Liver (tissue), 9 donors: Measurements from ENCODE around the gene KLK14. TPM values are rescaled to one million over a fixed set of nuclear protein-coding genes. Genes with fewer than 3 reads are reported as not detected.

Experiments
- DNase-seq: peaks from one replicate; pipeline ENCODE4 v3.0.0-alpha.2; 2017; ENCODE audit warnings: low spot score
- H3K27ac ChIP-seq, 2 donors: one replicate each; pipeline ENCODE4 v1.7.0; 2013; ENCODE audit warnings: inconsistent platforms in 2 of 2, low read length in 2 of 2, control low read depth in 1 of 2, low read depth in 1 of 2, mild to moderate bottlenecking in 1 of 2
- H3K27me3 ChIP-seq, 4 donors: one replicate each; pipeline versions ENCODE4 v1.6.1 to v1.7.0; 2013; ENCODE audit warnings: low read length in 3 of 4, inconsistent platforms in 1 of 4, mild to moderate bottlenecking in 1 of 4, moderate library complexity in 1 of 4; ENCODE audit not compliant: control insufficient read depth in 4 of 4, insufficient read depth in 4 of 4
- H3K36me3 ChIP-seq, 4 donors: one replicate each; pipeline versions ENCODE4 v1.6.1 to v1.7.0; 2013; ENCODE audit warnings: low read length in 3 of 4, mild to moderate bottlenecking in 3 of 4, low read depth in 1 of 4, moderate library complexity in 1 of 4; ENCODE audit not compliant: control insufficient read depth in 4 of 4, insufficient read depth in 3 of 4
- H3K4me1 ChIP-seq, 4 donors: one replicate each; pipeline versions ENCODE4 v1.6.1 to v1.7.0; 2013; ENCODE audit warnings: low read length in 3 of 4, mild to moderate bottlenecking in 3 of 4, moderate library complexity in 1 of 4; ENCODE audit not compliant: control insufficient read depth in 4 of 4, insufficient read depth in 4 of 4
- H3K4me3 ChIP-seq, 3 donors: one replicate each; pipeline versions ENCODE4 v1.6.1 to v1.7.0; 2013; ENCODE audit warnings: low read length in 3 of 3, control low read depth in 1 of 3, low read depth in 1 of 3, mild to moderate bottlenecking in 1 of 3
- H3K9ac ChIP-seq, 2 donors: one replicate each; pipeline ENCODE4 v1.7.0; 2013; ENCODE audit warnings: low read length in 2 of 2, mild to moderate bottlenecking in 2 of 2, moderate library complexity in 2 of 2, control low read depth in 1 of 2, low read depth in 1 of 2
- H3K9me3 ChIP-seq, 4 donors: one replicate each; pipeline versions ENCODE4 v1.6.1 to v1.7.0; 2013; ENCODE audit warnings: low read length in 3 of 4; ENCODE audit not compliant: control insufficient read depth in 4 of 4
- ATF3 ChIP-seq: IDR thresholded peaks from 2 replicates; pipeline ENCODE4 v1.6.1; 2016; ENCODE audit warnings: antibody characterized with exemption
- EGR1 ChIP-seq, 2 donors: IDR thresholded peaks; 2 replicates each; pipeline ENCODE4 v1.6.1; 2016 to 2018; ENCODE audit warnings: antibody characterized with exemption in 2 of 2, low read depth in 2 of 2
- FOXA1 ChIP-seq: IDR thresholded peaks from 2 replicates; pipeline ENCODE4 v1.6.1; 2016; ENCODE audit warnings: antibody characterized with exemption
- HNF4A ChIP-seq, 2 donors: conservative IDR thresholded peaks; 2 replicates each; pipeline ENCODE4 v1.6.1; 2016; ENCODE audit warnings: antibody characterized with exemption in 2 of 2, mild to moderate bottlenecking in 2 of 2
- HNF4G ChIP-seq: IDR thresholded peaks from 2 replicates; pipeline ENCODE4 v1.6.1; 2016; ENCODE audit warnings: antibody characterized with exemption
- JUND ChIP-seq, 2 donors: IDR thresholded peaks; 2 replicates each; pipeline ENCODE4 v1.6.1; 2016; ENCODE audit warnings: antibody characterized with exemption in 2 of 2
- NR2F2 ChIP-seq: IDR thresholded peaks from 2 replicates; pipeline ENCODE4 v1.6.1; 2016; ENCODE audit warnings: antibody characterized with exemption
- RAD21 ChIP-seq, 2 donors: IDR thresholded peaks; 2 replicates each; pipeline ENCODE4 v1.6.1; 2016; ENCODE audit warnings: antibody characterized with exemption in 2 of 2, mild to moderate bottlenecking in 2 of 2
- REST ChIP-seq: IDR thresholded peaks from 2 replicates; pipeline ENCODE4 v1.6.1; 2016; ENCODE audit warnings: antibody characterized with exemption, mild to moderate bottlenecking
- RXRA ChIP-seq, 2 donors: IDR thresholded peaks; 2 replicates each; pipeline ENCODE4 v1.6.1; 2017 to 2018; ENCODE audit warnings: antibody characterized with exemption in 2 of 2, mild to moderate bottlenecking in 1 of 2
- SP1 ChIP-seq: IDR thresholded peaks from 2 replicates; pipeline ENCODE4 v1.6.1; 2018; ENCODE audit warnings: antibody characterized with exemption, mild to moderate bottlenecking
- TAF1 ChIP-seq: conservative IDR thresholded peaks from 2 replicates; pipeline ENCODE4 v1.6.1; 2016; ENCODE audit warnings: antibody characterized with exemption, mild to moderate bottlenecking
- YY1 ChIP-seq: IDR thresholded peaks from 2 replicates; pipeline ENCODE4 v1.6.1; 2016; ENCODE audit warnings: antibody characterized with exemption, mild to moderate bottlenecking
- WGBS: extraction: QIAGEN DNeasy Blood & Tissue Kit; methylation state at CpG from one replicate; pipeline ENCODE4 v1.1.7; 2013; 5-methylcytosine and 5-hydroxymethylcytosine counted together
- polyA plus RNA-seq, 2 donors: library from polyadenylated mRNA; stranded (reverse) in 1 of 2; unstranded in 1 of 2; fragments of 200-250 nt in 1 of 2; fragments of >200 nt in 1 of 2; fragmentation: Nextera tagmentation in 1 of 2; extraction: Ambion mirVana in 1 of 2; gene quantifications; one replicate each; pipeline versions ENCODE4 v1.2.1 to v1.2.3, GENCODE V29; 2013 to 2015
- total RNA-seq, 2 donors: library from RNA; depleted of rRNA; stranded (reverse); fragments of >200 nt; gene quantifications; one replicate each; pipeline ENCODE4 v1.2.3, GENCODE V29; 2014
- TF ChIP-seq, protein P1 (sequence below): fragments of 150-350 bp; IDR thresholded peaks from 2 replicates; pipeline ENCODE4 v1.5.1; 2017; ENCODE audit warnings: improper control_type of control experiment, low read depth, low read length; ENCODE audit not compliant: missing input control
- TF ChIP-seq, protein P2 (sequence below): IDR thresholded peaks from 2 replicates; pipeline ENCODE4 v1.6.1; 2016; ENCODE audit warnings: antibody characterized with exemption
- TF ChIP-seq, protein P3 (sequence below): IDR thresholded peaks from 2 replicates; pipeline ENCODE4 v1.6.1; 2016; ENCODE audit warnings: antibody characterized with exemption
- donor health status: healthy.
- donor health status: healthy.
- donor health status: healthy.
- donor health status: healthy.
- donor health status: healthy.

KLK14 gene
- total and polyA plus RNA-seq, 4 donors: 0.06 TPM; not detected in 3

- no peaks in the 10 kb centered on the region for H3K9me3 ChIP-seq
- H3K36me3 ChIP-seq: peaks cover 0 to 5% (median 0%) of the 10 kb centered on the region in 4 donors
- no peak overlapping the region for H3K27ac ChIP-seq
- no peaks in the 10 kb centered on the region for H3K4me1 ChIP-seq
- H3K27me3 ChIP-seq: no peaks in the 10 kb centered on the region
- TF ChIP-seq SP1: no peak
- no peak for TF ChIP-seq YY1
- no peak for TF ChIP-seq HNF4G
- TF ChIP-seq RAD21 (IDR thresholded peaks at IDR 0.05): peak; percentile 23 to 48
- TF ChIP-seq, protein P1, sequence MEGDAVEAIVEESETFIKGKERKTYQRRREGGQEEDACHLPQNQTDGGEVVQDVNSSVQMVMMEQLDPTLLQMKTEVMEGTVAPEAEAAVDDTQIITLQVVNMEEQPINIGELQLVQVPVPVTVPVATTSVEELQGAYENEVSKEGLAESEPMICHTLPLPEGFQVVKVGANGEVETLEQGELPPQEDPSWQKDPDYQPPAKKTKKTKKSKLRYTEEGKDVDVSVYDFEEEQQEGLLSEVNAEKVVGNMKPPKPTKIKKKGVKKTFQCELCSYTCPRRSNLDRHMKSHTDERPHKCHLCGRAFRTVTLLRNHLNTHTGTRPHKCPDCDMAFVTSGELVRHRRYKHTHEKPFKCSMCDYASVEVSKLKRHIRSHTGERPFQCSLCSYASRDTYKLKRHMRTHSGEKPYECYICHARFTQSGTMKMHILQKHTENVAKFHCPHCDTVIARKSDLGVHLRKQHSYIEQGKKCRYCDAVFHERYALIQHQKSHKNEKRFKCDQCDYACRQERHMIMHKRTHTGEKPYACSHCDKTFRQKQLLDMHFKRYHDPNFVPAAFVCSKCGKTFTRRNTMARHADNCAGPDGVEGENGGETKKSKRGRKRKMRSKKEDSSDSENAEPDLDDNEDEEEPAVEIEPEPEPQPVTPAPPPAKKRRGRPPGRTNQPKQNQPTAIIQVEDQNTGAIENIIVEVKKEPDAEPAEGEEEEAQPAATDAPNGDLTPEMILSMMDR: peak; percentile 49
- TF ChIP-seq JUND (IDR thresholded peaks at IDR 0.05): no peak
- no peak for TF ChIP-seq ATF3
- TF ChIP-seq TAF1: no peak
- TF ChIP-seq, protein P2, sequence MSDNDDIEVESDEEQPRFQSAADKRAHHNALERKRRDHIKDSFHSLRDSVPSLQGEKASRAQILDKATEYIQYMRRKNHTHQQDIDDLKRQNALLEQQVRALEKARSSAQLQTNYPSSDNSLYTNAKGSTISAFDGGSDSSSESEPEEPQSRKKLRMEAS: no peak
- 37% methylated on average over 15 of the region's 15 CpGs for WGBS
- DNase-seq: no peak
- H3K9ac ChIP-seq: no peak overlapping the region
- no peak overlapping the region for H3K4me3 ChIP-seq
Measured at GRCh38 chr19:51094696-51095279, 12.1 kb upstream of the KLK14 start.

- WGBS: 83% methylated on average over 22 of the region's 22 CpGs
- Histone ChIP-seq H3K27me3 (no peaks in the 10 kb centered on the region), H3K4me3 (no peak overlapping the region), H3K36me3 (peaks cover 0 to 3% (median 0%) of the 10 kb centered on the region in 4 donors), H3K4me1 (no peaks in the 10 kb centered on the region), H3K27ac (no peak overlapping the region), H3K9ac (no peak overlapping the region), H3K9me3 (no peaks in the 10 kb centered on the region)
- TF ChIP-seq JUND (IDR thresholded peaks at IDR 0.05) (no peak), RXRA (IDR thresholded peaks at IDR 0.05) (no peak), REST (no peak), FOXA1 (no peak), TAF1 (no peak), NR2F2 (no peak), HNF4G (no peak), SP1 (no peak), HNF4A (conservative IDR thresholded peaks at IDR 0.05) (no peak), ATF3 (no peak), EGR1 (IDR thresholded peaks at IDR 0.05; ENCODE audit: low read depth in 2 of 2) (no peak)
- TF ChIP-seq, protein P3, sequence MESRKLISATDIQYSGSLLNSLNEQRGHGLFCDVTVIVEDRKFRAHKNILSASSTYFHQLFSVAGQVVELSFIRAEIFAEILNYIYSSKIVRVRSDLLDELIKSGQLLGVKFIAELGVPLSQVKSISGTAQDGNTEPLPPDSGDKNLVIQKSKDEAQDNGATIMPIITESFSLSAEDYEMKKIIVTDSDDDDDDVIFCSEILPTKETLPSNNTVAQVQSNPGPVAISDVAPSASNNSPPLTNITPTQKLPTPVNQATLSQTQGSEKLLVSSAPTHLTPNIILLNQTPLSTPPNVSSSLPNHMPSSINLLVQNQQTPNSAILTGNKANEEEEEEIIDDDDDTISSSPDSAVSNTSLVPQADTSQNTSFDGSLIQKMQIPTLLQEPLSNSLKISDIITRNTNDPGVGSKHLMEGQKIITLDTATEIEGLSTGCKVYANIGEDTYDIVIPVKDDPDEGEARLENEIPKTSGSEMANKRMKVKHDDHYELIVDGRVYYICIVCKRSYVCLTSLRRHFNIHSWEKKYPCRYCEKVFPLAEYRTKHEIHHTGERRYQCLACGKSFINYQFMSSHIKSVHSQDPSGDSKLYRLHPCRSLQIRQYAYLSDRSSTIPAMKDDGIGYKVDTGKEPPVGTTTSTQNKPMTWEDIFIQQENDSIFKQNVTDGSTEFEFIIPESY: no peak
- TF ChIP-seq, protein P1: no peak
- TF ChIP-seq, protein P2: no peak
- DNase-seq: no peak
Measured at GRCh38 chr19:51093510-51094345, 11.0 kb upstream of the KLK14 start.
